Activated CD8-positive, alpha-beta memory T cell treated with anti-CD3 and anti-CD28 coated beads, Interleukin-2, amount 50 U/mL, for 1 hour (primary cell): ENCODE results near the gene SH3BP2.

Source experiments
- DNase-seq: peaks from one replicate; pipeline ENCODE4 v3.0.0-alpha.2; 2020; ENCODE audit errors: extremely low read depth

SH3BP2 gene

GRCh38 chr4:2790583-2791517, 2.0 kb upstream of the SH3BP2 start:
- no peak for DNase-seq

DNA sequence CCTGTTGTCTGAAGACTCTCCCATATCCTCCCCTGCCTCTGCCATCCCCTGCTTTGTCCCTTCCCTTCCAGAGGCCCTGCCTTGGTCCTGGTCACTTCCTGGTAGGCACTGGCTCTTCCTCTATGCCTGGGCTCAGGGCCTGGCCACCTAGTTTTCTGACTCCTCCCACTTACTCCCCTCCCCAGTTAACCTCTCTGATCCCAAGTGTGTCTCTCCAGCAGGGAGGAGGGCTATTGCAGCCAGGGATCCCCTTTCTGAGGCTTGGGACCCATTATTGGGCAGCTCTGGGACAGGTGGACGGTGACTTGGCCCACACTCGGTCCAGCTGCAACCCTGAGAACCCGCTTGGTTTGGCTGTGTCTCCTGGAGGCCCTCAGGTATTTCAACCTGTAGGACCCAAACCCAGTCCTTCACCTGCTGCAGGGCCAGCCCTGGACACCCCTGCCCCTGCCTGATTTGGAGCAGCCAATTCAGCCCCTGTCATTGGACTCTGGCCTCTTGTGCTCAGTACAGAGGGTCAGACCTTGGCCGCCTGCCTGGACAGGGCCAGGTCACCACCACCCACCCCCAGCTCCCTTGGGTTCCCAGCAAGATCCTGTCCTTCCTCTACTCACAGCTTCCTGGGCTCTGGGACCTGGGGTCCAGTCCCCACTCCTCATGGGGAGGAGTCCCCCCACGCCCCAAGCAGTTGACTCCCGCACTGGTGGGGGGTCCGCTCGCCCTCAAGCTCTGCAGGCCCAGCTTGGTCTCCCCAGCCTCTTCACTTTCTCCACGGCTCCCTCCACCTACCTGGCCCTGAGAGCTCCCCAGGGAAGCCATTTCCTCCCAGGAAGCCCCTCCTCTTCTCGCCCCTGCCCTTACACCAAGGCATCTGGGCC, 1.1 kb upstream of the SH3BP2 start:
- DNase-seq = no peak

GRCh38 chr4:2792396-2792710, 532 bp upstream of the SH3BP2 start:
- DNase-seq = no peak

DNA sequence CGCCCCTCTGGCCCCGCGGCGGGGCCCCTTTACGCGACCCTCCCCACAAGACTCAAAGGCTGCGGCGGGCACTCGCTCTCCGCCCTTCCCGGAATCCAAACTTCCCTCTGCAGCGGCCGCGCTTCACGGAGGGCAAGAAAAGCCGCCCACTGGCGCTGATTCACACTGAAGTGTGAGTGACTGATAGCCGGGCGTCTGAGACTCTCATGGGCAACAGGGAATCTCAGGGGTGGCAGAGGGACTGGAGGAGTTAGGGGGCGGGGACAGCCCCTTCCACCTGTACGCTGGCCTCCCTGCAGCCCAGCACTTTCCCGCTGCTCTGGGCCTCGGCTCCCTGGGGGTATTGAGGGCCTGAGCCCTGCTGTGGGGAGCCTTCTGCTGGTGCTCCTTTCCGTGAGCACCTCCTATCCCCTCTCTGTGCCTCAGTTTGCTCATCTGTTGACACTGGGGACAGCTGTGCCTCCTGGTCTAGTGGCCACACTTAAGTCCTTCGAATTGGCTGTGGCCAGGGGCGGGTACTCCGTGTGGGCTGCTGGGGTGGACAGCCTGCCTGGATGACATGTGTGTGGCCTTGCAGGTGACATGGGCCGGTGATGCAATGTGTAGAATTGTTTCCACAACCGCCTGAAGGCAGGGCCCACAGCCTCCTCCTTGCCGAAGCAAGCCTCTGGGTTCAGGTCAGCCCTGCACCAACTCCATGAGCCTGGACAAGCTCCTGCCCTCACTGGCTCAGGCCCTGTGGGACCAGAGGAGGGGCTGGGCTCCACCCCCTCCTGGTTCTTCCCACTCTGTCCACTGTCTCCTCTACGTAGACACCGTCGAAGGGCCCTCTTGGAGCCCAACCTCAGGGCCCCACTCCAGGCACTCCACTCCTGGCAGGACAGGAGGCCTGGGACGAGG, 951 bp downstream of the SH3BP2 start:
- no peak for DNase-seq

GRCh38 chr4:2794486-2795299, 1.8 kb downstream of the SH3BP2 start:
- DNase-seq = no peak

- DNase-seq = no peak
These were observed 2.5 kb downstream of the SH3BP2 start for GRCh38 chr4:2795300-2795892.

DNA sequence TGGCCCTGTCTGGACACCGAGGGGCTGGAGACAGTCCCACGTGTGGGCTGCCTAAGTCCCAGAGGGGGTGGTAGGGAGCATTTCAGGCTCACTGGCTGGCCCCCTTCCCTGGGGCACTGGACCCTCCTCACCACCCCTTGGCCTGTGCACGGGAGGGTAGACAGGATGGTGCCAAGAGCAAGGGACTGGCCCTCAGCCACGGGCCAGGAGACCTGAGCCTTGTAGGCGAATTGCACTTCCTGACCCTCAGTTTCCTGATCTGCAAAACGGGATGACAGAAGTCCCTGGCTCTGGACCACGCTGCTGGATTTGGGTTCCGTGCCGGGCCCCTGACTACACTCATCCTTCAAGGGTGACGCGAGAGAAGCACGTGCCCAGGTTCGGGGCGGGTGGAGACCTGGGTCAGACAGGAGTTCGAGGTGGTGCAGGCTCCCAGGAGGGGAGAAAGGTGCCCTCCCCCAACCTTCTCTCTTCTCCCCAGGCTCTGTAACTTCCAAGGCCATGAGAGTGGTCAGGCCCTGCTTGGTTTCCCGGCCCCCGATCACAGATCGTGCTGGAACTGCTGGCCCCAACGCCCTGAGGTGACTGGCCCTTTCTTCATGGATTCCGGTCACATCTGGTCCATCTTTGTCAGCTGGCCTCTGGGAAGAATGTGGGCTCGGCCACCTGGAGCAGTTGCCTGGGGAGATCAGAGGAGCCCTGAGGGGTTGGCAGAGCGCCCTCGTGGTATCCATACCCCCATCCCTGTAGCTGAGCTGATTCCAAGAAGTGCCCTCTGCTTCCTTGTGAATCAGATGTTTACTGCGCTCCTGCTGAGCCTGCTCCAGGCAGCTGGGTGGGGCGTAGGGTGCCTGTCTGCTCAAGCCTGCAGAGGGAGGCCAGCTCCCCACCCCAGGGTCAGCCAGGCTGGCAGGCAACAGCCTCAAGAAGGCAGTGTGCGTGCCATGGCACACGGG, 3.3 kb downstream of the SH3BP2 start:
- no peak for DNase-seq

DNA sequence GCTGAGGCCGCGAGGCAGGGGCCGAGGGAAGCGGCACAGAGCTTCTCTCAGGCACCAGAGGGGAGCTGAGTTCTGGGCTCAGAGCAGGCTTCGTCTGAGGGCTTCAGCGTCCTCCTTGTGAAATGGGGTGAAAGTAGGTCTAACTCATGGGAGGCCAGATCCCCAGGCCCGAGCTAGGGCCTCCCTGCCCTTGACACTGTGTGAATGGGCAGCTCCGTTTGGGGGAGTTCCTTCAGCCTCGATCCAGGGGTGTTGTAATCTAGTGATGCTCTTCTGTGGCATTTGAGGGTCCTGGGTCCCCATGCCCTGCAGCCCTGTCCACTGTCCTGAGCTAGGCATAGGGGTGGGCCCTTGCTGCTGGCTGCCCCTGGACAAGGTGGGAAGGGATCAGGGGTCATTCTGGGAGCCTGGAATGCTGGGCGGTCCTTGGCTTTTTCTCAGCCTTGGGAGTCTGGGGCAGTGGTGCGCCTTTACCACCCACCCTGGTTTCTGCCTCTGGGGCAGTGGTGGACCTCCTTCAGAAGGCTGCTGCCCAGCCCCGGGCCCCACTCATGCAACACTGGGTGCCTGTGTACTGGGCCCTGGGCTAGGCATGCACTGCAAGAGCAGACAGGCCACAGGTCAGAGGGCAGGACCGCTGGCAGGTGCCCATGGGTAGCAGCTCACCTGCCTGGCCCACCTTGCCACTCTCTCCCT, 4.1 kb downstream of the SH3BP2 start:
- DNase-seq = no peak

DNA sequence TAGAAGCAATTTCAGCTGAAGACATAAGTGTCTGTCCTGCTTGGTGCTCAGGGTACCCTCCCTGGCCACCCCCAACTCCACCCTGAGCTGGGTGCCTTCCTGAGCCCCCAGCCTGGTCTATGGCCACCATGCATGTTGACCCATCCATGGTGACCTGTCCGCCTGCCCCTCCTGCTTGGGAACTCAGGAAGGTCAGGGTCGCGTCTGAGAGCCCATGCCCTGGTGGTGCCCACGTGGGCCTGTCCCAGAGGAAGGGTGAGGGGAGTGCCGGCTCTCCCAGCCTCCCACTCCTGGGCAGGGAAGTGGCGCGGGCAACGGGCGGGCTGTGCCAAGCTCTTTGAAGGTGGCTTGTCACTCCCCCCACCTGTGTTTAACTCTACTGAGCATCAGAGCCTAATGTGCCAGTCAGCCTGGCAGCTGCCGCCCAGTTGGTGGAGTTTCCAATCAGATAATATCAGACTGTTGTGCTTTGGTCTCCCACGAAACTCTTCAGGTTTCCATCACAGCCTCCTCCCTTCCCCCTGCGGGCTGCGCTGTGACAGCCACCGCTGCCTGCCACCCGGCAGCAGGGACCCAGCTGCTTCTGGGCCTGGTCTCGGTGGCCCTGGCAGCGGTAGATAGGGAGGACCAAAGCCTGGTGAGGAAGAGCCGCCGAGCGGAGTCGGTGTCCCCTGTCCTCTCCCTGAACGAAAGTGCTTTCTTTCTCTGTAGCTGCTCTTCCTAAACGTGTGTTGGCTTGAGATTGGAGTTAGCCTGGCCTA, 4.8 kb downstream of the SH3BP2 start:
- no peak for DNase-seq

DNA sequence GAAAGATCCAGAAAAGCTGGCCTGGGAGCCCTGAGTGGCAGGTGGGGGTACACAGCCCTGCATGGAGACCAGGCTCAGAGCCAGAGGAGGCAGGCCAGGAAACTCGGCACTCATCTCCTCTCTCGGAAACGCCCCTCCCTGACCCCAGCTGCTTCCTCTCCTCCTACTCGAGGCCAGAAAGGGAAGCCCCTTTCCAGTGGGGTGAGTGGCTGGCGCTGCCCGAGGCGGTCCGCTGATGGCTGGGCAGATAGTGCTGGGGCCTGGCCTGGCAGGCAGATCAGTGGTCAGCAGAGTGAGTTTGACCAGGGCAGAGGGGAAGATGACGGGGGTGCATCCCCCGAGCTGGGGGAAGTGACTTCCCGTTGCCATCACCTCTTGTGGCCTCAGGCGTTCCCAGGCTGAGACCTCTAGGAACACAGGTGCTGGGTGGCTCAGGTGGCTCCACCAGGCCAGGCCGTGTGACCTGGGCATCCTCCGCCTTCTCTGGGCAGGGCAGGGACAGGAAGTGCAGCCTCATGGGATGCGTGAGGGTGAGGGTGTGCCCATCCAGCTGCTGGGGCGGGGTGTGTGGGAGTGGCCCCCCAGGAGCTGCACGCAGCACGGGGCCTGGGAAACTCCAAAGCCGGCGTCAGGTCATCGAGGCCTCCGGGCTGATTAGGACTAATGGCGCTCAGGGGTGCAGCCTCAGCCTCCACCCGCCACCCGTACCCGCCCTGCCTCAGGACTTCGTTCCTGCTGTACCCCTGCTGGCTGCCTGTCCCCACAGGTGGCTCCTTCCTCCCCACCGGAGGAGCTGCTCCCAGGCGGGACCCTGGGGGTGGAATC, 5.7 kb downstream of the SH3BP2 start:
- no peak for DNase-seq

DNA sequence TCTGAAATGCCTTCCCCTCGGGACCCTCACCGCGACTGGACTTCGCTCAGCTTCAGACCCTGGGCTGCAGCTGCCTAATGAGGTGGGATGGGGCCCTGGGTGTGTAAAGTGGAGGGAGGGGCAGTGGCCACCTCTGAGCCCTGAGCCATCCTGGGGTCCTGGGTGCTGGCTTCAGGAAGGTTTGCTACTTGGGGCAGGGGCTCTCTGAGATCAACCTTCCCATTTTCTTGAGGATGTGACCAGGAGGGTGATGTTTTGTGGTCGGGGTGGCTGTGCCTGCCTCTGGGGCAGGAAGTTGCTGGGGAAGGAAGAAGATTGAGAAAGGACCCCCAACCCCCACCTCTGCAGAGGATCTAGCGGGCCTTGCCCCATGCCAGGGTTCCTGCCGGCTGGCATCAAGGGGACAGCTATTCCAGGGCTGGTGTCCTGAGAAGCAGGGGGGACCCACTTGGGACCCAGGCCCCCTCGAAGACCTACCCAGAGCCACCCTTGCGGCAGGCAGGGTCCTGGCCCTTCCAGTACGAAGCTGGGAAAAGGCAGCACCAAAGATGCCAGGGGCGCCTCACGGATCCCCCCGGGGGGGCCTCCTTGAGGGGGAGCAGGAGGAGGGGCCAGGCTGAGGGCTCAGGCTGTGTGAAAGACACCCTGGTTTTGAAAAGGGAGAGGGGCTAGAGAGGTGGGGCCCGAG, 6.5 kb downstream of the SH3BP2 start:
- no peak for DNase-seq

- DNase-seq = no peak
These were observed 7.2 kb downstream of the SH3BP2 start for GRCh38 chr4:2799971-2800690.

DNA sequence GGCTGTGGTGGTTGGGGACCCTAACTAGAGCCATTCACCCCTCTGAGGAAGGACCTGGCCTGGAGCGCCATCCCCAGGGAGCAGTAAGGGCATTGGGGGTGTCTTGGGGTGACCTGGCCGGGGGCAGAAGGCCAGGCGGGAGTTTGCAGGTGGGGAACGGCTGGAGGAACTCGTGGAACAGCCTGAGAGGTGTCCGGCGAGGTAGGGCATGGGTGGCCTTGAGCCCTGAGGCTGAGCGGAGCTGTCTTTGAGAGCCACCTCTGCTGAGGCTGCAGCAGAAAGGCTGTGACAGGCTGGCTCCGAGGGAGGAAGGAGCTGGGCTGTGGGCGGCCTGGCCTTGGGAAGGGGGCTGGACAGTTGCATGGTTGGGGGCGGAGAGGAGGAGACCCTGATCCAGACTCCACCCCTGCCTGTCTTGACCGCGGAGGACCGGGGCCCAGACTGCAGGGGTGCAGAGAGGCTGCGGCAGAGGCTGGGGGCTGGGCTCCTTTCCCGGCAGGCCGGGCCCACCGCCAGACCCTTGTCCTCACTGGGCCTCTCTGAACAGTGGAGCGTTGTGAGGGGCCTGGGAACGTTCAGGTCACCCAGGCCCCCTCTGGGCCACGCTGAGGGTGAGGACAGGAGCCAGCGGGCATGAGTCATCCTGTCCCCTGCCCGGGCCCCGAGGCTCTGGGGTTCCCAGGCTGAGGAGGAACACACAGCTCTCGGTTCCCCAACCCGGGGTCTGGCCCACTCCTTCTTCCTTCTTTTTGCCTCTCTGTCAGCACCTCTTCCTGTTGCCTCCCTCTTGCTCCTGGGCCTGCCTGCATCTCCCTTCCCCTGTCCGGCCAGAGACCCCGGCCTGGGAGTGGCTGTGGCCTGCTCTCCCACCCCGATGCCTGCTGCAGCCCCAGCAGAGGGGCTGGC, 8.1 kb downstream of the SH3BP2 start:
- no peak for DNase-seq

DNA sequence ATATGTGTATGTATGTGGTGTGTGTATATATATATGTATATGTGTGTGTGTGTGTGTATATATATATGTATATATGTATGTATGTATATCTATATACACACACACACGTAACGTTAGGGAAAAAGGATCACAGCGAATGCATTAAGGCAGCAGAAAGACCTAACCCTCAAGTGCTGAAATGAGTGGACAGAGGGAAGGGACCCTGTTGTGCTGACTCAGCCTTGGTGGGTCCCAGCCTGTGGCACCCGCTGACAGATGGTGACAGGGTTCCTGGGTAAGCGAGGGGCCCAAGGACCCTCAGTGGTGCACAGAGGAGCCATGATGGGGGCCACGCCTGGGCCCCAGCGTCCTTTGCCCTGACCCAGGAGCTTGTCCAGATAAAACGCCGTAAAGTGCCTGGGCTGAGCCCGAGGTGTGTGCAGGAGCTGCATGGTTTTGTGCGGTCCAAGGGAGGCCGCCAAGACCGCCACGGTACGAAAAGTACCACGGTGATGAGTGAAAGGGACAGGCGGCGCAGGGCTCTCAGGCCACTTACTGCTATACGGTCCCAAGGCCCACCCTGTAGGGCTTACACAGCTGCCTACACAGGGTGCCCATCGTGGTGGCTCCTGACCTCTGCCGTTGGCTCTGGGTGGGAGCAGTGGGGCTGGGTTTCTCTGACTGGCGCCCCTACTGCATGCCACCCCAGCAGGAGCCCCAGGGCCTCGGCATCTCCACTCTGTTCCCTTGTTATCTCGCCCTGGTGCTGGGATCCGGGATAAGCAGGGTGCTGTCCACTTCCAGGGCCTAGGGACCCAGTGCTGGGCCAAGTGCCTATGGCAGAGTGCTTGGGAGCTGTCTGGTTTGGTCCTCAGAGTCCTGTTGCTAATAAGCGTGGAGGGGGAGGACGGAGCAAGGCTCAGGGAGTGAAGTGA, 10.0 kb downstream of the SH3BP2 start:
- no peak for DNase-seq
